Panc1 (cell line): ENCODE measurements around the gene DMRT2. TPM values are rescaled to one million over a fixed set of nuclear protein-coding genes. Genes with fewer than 3 reads are reported as not detected.

Source experiments
- ATAC-seq: fragments of 200-7000 bp; cut with Tn5 transposase; 2 replicates; pipeline ENCODE4 v1.9.1; 2020; ENCODE audit warnings: mild to moderate bottlenecking, moderate library complexity
- Bru-seq: library from RNA; stranded (reverse); fragments of 400-500 nt; gene quantifications from one replicate; lab custom pipeline; 2021; lab: Mats Ljungman, UMichigan
- BruChase-seq, 2 experiments: library from RNA; stranded (reverse); fragments of 400-500 nt; gene quantifications; one replicate each; lab custom pipeline; 2021; lab: Mats Ljungman, UMichigan
- BruUV-seq: library from RNA; stranded (reverse); fragments of 400-500 nt; replicated peaks from 2 replicates; lab custom pipeline; 2021; lab: Mats Ljungman, UMichigan
- CTCF ChIA-PET: fragments of 300-600 bp; sonication (Branson Sonifier 250); formaldehyde crosslinking; loops from one replicate; lab custom pipeline; 2022; ENCODE audit warnings: antibody characterized with exemption; lab: Charles Lee
- POLR2A ChIA-PET: fragments of 300-600 bp; sonication (Branson Sonifier 250); formaldehyde crosslinking; loops from one replicate; lab custom pipeline; 2022; ENCODE audit warnings: antibody characterized with exemption; lab: Charles Lee
- DNase-seq: peaks from one replicate; pipeline ENCODE4 v3.0.0-alpha.2; 2010; ENCODE audit warnings: low read depth, low spot score
- H3K27ac ChIP-seq: 2 replicates; pipeline ENCODE4 v1.5.1; 2011; ENCODE audit warnings: mild to moderate bottlenecking, low read length, inconsistent platforms
- H3K27me3 ChIP-seq: fragments of 200-500 bp; sonication (Bioruptor generic); 2 replicates; pipeline ENCODE4 v1.6.0; 2014; ENCODE audit warnings: low read length, inconsistent platforms; ENCODE audit not compliant: control insufficient read depth, insufficient read depth
- H3K36me3 ChIP-seq: fragments of 200-500 bp; sonication (Bioruptor generic); 2 replicates; pipeline ENCODE4 v1.5.1; 2014; ENCODE audit warnings: inconsistent platforms, mild to moderate bottlenecking, low read length, moderate library complexity; ENCODE audit not compliant: control insufficient read depth, insufficient read depth
- H3K4me1 ChIP-seq: 2 replicates; pipeline ENCODE4 v1.5.1; 2011; ENCODE audit warnings: inconsistent platforms, mild to moderate bottlenecking, low read length, moderate library complexity; ENCODE audit not compliant: control insufficient read depth, insufficient read depth
- H3K4me3 ChIP-seq, 2 experiments: 2 replicates each; pipeline ENCODE4 v1.5.1; 2011 to 2012; ENCODE audit warnings: low read depth in 2 of 2, low read length in 2 of 2, mild to moderate bottlenecking in 2 of 2, inconsistent platforms in 1 of 2, moderate library complexity in 1 of 2
- H3K9me3 ChIP-seq: fragments of 200-500 bp; sonication (Bioruptor generic); 2 replicates; pipeline ENCODE4 v1.5.1; 2014; ENCODE audit warnings: low read depth, mild to moderate bottlenecking, inconsistent platforms, low read length, moderate library complexity; ENCODE audit not compliant: control insufficient read depth, insufficient read depth
- CTCF ChIP-seq: fragments of 450-650 bp; IDR thresholded peaks from 2 replicates; pipeline ENCODE4 v1.5.1; 2017; ENCODE audit warnings: mild to moderate bottlenecking
- POLR2AphosphoS5 ChIP-seq: IDR thresholded peaks from 2 replicates; pipeline ENCODE4 v1.6.1; 2012; ENCODE audit warnings: mild to moderate bottlenecking, low read depth, low read length, moderate library complexity
- REST ChIP-seq, 2 experiments: IDR thresholded peaks; 2 replicates each; pipeline ENCODE4 v1.6.1; 2011 to 2012; ENCODE audit warnings: low read depth in 2 of 2, control low read depth in 1 of 2, low read length in 1 of 2, mild to moderate bottlenecking in 1 of 2, moderate library complexity in 1 of 2; ENCODE audit not compliant: insufficient read depth in 1 of 2
- SIN3A ChIP-seq: IDR thresholded peaks from 2 replicates; pipeline ENCODE4 v1.6.1; 2012; ENCODE audit warnings: low read depth, mild to moderate bottlenecking, low read length, moderate library complexity, borderline replicate concordance; ENCODE audit not compliant: insufficient read depth
- TCF7L2 ChIP-seq: IDR thresholded peaks from 2 replicates; pipeline ENCODE4 v1.6.1; 2011; ENCODE audit warnings: mild to moderate bottlenecking, low read depth, low read length, inconsistent platforms
- in situ Hi-C: cut with HindIII; loops from 2 replicates; pipeline ENCODE4 v1.10.0; 2016; ENCODE audit warnings: low sequenced_read_pairs, low pct_unique_long_range_greater_than_20kb
- intact Hi-C: fragments of 100-400 bp; cut with micrococcal nuclease; formaldehyde crosslinking; loops from one replicate; pipeline ENCODE4 v1.10.0; 2022; ENCODE audit not compliant: unreplicated experiment
- long read RNA-seq: library from polyadenylated mRNA; unstranded; transcript quantifications from one replicate; pipeline ENCODE4 v2.0.0, GENCODE V29; 2021; ENCODE audit not compliant: unreplicated experiment
- polyA plus RNA-seq: library from polyadenylated mRNA; unstranded; fragments of >200 nt; gene quantifications from one replicate; pipeline ENCODE4 v1.2.1, GENCODE V29; 2012; ENCODE audit warnings: missing spikeins; ENCODE audit not compliant: insufficient read length
- total RNA-seq: library from RNA; stranded (reverse); gene quantifications from one replicate; pipeline ENCODE4 v1.2.1, GENCODE V29; 2021; ENCODE audit not compliant: unreplicated experiment

DMRT2 gene
- total RNA-seq (not detected), Bru-seq, nascent RNA (not detected), BruChase-seq, experiment 1, labeled RNA remaining after a 2-hour chase (not detected), BruChase-seq, experiment 2, labeled RNA remaining after a 6-hour chase (percentile 14 among the genes with signal in this experiment)
- polyA plus RNA-seq, result not detected
- long read RNA-seq, result 0 reads

DNA sequence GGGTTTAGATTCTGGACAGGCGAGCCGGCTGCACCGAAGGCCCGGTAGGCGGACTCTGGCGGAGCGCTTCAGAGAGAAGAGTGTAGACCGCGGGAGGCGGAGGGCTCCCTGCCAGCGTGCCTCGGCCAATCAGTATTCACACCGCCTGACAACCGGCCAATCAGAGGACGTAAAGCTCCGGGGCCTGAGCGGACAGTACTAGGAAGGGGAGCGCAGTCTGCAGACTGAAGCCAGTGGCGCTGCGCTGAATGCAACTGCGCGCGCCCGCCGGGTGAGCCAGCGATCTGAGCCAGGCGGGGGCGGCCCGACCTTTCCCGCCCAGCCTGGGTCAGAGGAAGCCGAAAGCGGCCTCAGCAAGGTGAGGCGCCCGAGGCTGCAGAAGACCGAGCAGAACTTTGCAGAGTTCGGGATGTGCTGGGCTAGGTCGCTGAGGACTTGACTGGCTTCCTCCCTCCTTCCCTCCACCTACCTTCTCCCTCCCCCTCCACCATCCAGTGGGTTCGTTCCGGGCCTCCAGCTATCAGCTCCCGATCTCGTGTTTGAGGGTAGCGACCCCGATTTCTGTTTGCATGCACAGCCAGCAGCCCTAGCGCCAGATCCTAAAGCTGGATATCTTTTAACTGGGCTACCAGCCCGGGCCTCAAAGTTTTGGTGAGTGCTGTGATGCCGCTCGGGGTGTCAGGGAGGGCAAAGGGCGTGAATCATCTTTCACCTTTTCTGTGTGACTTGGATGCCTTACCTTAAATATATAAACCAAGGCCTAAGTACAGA lies at the start of gene DMRT2:
TSS of gene DMRT2 (plus strand) at position 233 of the 771 bp plus-strand sequence. CDS start 1,257 bp downstream, outside the sequence.
- H3K27ac ChIP-seq, result no peak within 1 kb of the TSS
- H3K4me1 ChIP-seq, result no peaks in the 10 kb centered on the region
- ATAC-seq, result no peak
- intact Hi-C loops (no loop called here), in situ Hi-C loops (no loop called here)
- no peaks in the 10 kb centered on the region for H3K9me3 ChIP-seq
- no peaks in the 10 kb centered on the region for H3K27me3 ChIP-seq
- H3K4me3 ChIP-seq, result no peak within 1 kb of the TSS
- TF ChIP-seq TCF7L2 (no peak), REST (IDR thresholded peaks at IDR 0.05; ENCODE audit: insufficient read depth in 1 of 2, low read depth in 2 of 2, low read length in 1 of 2) (no peak), SIN3A (no peak), CTCF (no peak), POLR2AphosphoS5 (no peak)
- DNase-seq, result no peak
- ChIA-PET POLR2A (no interaction called here), CTCF (no interaction called here)
- no TSS peak for BruUV-seq
- no peaks in the 10 kb centered on the region for H3K36me3 ChIP-seq

GRCh38 chr9:1001838-1002237 lies 48.3 kb upstream of the DMRT2 start:
- no peak overlapping the region for H3K27ac ChIP-seq
- ATAC-seq, result no peak
- TF ChIP-seq REST (IDR thresholded peaks at IDR 0.05; ENCODE audit: insufficient read depth in 1 of 2, low read depth in 2 of 2, low read length in 1 of 2), result no peak
- no peak for TF ChIP-seq POLR2AphosphoS5
- no peak for TF ChIP-seq SIN3A
- no peak for TF ChIP-seq TCF7L2
- TF ChIP-seq CTCF, result no peak
- H3K36me3 ChIP-seq, result no peaks in the 10 kb centered on the region
- in situ Hi-C loops (no loop called here), intact Hi-C loops (no loop called here)
- H3K4me3 ChIP-seq, result no peak overlapping the region
- ChIA-PET CTCF (no interaction called here), POLR2A (no interaction called here)
- H3K4me1 ChIP-seq, result no peaks in the 10 kb centered on the region
- DNase-seq, result no peak
- H3K9me3 ChIP-seq, result no peaks in the 10 kb centered on the region
- H3K27me3 ChIP-seq, result no peaks in the 10 kb centered on the region
- no TSS peak for BruUV-seq
